HG02610 (cell line): ENCODE data around the gene SDCBP2.

Source experiments
- ATAC-seq: cut with Tn5 transposase; IDR thresholded peaks from one replicate; pipeline ENCODE4 v1.9.1; 2021; ENCODE audit warnings: mild to moderate bottlenecking, moderate library complexity; ENCODE audit not compliant: unreplicated experiment

Gene SDCBP2

DNA sequence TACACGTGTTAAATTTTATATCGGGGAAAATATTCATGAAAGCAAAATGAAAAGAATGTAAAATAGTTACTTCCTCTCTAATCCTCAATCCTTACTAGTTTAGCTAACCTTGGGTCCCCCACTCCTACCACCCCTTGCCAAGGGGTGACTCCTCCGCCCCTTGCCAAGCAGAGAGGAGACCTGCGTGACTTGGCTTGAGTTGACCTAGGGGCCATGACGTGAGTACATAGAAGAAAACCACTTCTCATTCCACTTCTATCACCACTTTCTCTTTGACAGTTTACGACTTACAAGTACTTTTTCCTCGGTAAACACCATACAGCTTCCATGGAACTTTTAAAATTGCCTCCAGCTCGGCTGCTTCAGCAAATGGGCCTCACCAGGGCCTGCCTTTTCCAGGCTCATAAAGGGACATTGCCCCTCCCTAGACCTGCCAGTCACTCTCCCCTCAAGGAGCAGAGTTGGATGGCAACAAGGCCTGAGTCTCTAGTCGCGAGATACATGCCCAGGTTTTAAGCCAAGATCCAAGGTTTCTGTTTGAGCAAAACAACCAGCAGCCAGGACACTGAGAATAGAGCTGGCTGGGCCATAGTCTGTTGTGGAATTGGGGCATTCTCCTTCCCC is 29.9 kb downstream of the SDCBP2 start:
- ATAC-seq, result no peak

DNA sequence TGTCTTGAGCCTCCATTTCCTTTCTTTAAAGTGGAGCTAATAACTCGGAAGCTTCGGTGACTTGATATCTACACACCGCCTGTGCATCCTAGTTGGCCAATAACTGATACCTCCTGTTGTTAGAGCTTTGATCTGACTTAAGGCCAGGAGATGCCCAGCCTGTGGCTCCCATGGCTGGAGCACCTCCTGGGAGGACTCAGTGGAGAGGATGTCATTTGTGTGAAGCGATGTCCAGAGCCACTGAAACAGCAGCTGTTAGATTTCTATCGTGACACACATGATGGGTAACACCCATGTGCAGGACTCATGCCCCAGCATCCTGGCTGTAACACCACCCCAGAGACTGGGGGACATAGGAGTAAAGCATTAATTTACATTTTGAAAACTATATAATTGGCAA is 30.8 kb downstream of the SDCBP2 start:
- no peak for ATAC-seq

DNA sequence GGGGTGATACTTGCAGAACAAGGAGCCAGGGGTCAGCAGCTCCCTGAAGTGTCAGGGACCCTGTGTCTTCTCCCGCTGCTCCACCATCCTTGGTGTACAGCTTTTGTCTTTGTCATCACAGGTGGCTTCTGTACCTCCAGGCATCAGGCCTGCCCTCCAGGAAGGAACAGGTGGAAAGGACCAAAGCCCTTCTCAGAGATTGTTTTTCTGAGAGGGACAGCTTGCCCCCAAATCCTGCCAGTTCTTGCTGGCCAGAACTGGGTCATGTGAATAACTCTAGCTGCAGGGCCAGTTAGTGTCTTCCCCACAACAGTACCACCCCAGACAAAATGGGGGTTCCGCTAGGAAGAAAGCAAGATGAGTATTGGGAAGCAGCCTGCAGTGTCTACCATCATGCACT is 31.5 kb downstream of the SDCBP2 start:
- ATAC-seq, result no peak

GRCh38 chr20:1296922-1297321 is 32.0 kb downstream of the SDCBP2 start:
- no peak for ATAC-seq

DNA sequence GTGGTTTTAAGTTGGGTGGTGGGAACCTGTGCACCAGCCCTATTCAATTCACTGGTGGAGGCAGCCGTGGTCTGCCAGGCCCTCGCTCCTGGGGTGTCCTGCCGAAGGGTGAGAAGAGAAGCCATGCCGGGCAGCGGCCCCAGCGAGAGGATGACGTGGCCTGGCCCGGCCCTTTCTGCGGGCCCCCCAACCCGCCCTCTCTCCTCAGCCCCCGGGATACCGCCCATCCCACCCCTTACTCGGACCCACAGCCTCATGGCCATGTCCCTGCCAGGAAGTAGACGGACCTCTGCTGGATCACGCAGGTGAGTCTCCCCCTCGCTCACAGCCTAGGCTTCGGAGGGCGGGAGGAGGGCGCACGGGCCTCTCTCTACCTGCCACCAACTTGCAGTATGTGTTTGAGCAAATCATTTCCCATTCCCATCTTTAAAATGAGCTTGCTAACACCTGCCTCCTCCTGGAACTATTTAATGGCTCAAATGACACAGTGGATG is 32.8 kb downstream of the SDCBP2 start:
- no peak for ATAC-seq

DNA sequence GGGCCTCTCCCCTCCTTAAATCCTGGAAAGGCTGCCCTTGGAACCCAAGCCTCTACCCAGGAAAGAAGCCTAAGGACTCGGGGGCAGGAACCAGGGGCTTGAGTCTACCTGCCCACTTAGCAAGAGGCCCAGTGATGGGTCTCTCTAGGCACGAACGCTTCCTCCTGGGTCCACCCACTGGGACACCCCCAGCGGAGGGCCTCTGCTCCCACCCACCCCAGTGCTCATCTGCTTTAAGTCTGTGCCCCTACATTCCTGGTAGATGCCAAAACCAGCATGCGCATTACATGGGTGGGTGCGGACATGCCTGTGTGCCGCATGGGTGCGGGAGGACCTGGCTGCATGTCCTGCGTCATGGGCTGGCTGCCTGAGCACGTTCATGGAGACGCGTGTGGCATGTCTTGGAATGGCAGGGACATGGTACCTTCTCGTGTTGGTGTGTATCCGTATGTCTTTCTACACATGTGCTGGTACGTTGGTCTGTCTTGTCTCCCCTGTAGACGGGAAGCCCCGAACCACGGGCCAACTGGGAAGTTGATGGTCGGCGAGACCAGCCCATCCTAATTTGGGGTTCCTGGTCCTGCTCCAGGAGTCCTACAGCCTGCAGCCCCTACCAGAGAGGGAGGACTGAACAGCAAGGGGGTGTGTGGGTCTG is 33.5 kb downstream of the SDCBP2 start:
- no peak for ATAC-seq

GRCh38 chr20:1294497-1294896 is 34.4 kb downstream of the SDCBP2 start:
- ATAC-seq, result no peak

GRCh38 chr20:1293641-1294379 is 35.1 kb downstream of the SDCBP2 start:
- no peak for ATAC-seq

- no peak for ATAC-seq
These were observed 36.3 kb downstream of the SDCBP2 start for GRCh38 chr20:1292620-1293019.

DNA sequence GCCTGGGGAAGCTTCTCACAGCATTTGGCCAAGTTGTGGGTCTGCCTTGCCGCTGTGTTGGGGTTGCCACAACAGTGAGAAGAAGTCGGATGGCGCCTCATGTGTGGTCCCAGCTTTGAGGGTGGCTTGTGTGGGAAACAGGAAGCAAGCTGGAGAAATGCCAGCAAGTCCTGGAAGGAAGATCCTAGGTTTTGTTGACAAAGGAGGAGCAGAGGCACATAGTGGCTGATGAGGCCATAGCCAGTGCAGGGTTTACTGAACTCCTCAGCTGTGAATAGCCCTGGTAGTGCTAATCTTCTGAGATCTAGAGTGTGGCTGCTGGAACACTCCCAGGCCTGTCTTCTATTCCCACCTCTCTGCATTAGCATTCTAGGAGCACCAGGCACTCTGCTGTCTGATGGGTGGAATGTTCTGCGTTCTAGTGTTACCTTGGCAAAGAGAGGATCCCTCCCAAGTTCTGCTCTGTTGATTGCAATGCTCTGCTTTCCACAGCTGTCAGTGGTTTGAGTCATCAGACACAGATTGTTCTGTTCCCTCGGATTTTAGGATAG is 37.7 kb downstream of the SDCBP2 start:
- no peak for ATAC-seq

GRCh38 chr20:1287787-1288569 is 41.0 kb downstream of the SDCBP2 start:
- ATAC-seq, result no peak

DNA sequence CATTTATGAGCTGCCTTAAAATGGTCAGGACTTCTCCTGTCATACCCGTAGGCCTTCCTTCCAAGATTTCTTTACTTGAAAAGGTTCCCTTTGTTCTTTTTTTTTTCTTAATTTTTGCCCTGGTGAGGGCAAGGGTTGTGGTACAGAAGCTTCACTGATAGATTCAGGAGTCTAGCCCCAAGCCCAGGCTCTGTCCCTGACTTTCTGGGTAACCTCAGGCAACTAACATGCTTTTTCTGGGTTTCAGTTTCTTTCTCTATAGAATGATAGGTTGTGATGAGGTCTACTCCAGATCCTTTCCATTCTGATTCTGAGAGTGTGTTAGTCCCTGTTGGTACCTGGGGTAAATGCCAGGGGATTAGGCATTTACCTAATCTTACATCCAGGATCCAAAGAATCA is 41.6 kb downstream of the SDCBP2 start:
- no peak for ATAC-seq

- no peak for ATAC-seq
These were observed 42.5 kb downstream of the SDCBP2 start for GRCh38 chr20:1286267-1287024.

GRCh38 chr20:1283522-1284510 is 45.1 kb downstream of the SDCBP2 start:
- ATAC-seq, result no peak

DNA sequence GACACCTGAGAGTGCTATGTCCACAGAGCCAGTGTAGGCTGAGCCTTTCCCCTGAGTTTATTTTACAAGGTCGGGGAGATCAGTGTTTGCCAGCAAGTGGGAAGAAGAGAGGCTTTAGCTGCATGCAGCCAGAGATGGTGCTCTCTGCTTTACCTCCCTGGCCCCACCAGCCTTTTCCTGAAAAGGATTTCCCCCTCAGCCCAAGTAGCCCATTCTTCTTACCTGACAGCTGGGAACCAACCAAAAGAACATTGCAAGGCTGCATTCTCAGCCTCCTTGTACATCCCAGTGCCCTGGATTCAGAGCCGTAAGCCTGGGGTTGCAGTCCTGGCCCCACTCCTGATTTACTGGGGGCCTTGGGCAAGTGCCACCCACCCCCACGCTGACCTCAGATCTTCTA is 46.0 kb downstream of the SDCBP2 start:
- no peak for ATAC-seq

DNA sequence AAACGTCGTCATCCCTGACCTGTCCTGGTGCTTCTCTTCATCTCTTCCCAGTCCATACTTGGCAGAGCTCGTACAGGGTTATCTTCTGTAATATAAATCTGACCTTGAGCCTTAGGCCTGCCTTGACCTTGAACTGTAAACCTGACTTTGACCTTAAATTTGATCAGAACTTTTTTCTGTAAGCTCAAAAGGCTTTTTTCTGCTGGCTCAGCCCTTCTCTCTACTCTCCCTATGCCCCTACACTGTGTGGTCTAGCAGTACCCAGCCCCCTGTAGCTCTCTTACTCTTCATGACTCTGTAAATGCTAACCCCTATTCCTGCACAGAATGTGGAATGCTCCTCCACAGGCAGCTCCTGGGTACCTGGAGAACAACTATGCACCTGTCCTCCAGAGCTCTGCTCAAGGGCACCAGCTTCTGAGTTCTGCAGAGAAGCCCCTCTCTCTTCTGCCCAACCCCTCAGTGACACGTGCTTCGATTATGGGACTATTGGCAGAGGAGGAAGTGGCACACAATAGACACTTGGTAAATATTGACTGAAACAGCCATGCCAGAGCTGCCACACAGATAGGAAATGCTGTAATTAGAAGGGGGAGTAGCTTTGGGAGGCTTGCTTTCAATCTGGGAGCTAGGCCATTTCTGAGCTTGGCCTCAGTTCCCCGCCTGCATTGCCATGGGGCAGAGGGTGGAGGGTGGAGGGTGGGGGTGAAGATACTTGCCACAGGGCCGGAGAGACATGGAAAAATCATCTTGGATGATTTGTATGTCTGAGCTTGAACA is 47.5 kb downstream of the SDCBP2 start:
- ATAC-seq, result no peak

DNA sequence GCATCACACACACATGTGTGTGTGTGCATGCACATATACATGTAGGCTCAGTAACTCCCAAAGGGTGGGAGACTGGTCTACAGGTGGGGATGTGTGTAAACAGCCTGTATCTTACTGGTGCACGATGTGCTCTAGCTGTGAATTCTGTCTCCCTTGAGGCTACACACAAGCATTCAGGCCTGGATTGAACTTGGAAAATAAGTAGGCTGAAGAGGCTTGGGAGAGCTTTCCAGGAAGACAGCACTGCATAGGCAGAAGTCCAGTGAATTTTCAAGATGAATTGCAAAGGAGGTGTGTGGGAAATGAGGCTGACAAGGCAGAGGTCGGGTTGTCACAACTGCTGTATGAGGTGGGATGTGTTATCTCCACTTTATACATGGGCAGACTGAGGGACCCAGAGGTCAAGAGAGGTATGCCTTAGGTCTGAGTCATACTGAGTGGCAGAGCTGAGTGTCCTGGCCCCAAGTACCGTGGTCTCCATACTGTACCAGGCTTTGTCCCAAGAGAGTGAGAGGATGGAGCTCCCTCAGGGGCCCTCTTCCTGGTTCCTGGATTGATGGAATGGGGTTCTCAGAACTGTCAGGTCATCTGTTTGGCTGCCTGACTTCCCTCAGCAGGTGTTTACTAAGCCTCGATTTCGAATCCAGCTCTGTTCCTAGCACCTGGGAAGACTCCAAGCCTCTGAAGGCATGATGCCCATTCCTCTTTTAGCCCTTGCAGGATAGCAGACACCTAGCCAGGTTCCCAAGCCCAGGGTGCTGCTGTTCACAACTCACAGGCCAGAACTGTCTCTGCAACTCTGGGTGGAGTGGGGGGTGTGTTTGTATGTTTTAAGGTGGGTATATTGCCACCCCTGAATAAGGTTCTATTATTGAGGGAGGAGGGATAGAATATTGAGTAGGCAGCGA is 48.5 kb downstream of the SDCBP2 start:
- ATAC-seq, result no peak
